Measurements from ENCODE around the gene ATF6. TPM values are rescaled to one million over a fixed set of nuclear protein-coding genes. Genes with fewer than 3 reads are reported as not detected.

The ATF6 gene
- total and polyA plus RNA-seq, 2 donors (not counting 1 experiment from before 2014, with no cell fraction given) = 5.7 to 26.6 TPM

GRCh38 chr1:161855260-161855659 is 89.1 kb downstream of the ATF6 start:
- no peak overlapping the region for H3K27ac ChIP-seq (ENCODE audit: low read length in 2 of 2)
- intact Hi-C loops (cut with micrococcal nuclease) = no loop called here
- WGBS (ENCODE audit: insufficient coverage) = 100% methylated on average over 1 of the region's 1 CpG
- H3K4me3 ChIP-seq (ENCODE audit: control extremely low read depth in 1 of 5, extremely low read depth in 1 of 5, insufficient read depth in 1 of 5, low read depth in 2 of 5, low read length in 4 of 5) = no peak overlapping the region
- H3K9ac ChIP-seq (ENCODE audit: low read length) = no peak overlapping the region
- POLR2A ChIA-PET = no interaction called here
- no peaks in the 10 kb centered on the region for H3K9me3 Mint-ChIP-seq (ENCODE audit: insufficient read depth)
- no peak overlapping the region for H3K27ac Mint-ChIP-seq
- H3K9me3 ChIP-seq (ENCODE audit: control extremely low read depth in 1 of 3, control insufficient read depth in 2 of 3, insufficient read depth in 1 of 3, low read length in 2 of 3) = no peaks in the 10 kb centered on the region
- H3K27me3 ChIP-seq (replicated peaks in 1 of 4; ENCODE audit: control extremely low read depth in 1 of 4, control insufficient read depth in 3 of 4, insufficient read depth in 4 of 4, low read length in 3 of 4) = no peaks in the 10 kb centered on the region
- no peak overlapping the region for H2AFZ ChIP-seq (ENCODE audit: insufficient read depth, low read depth, low read length, poor library complexity, severe bottlenecking)
- DNase-seq (no peak), ATAC-seq (ENCODE audit: low read depth) (no peak)
- no peak overlapping the region for H3K4me3 Mint-ChIP-seq
- H3K27me3 Mint-ChIP-seq = no peaks in the 10 kb centered on the region
- H3K36me3 ChIP-seq (replicated peaks in 1 of 2; ENCODE audit: control extremely low read depth in 1 of 2, control insufficient read depth in 1 of 2, extremely low read depth in 1 of 2, insufficient read depth in 2 of 2, low read length in 1 of 2) = peaks cover 16 to 49% of the 10 kb centered on the region in 2 experiments
- H3K4me1 ChIP-seq (ENCODE audit: control insufficient read depth in 2 of 2, insufficient read depth in 2 of 2, low read length in 2 of 2) = no peaks in the 10 kb centered on the region
- H3K4me2 ChIP-seq (replicated peaks; ENCODE audit: low read depth, low read length, poor library complexity, severe bottlenecking) = no peak overlapping the region
- no peaks in the 10 kb centered on the region for H3K4me1 Mint-ChIP-seq
- H3K79me2 ChIP-seq (ENCODE audit: control insufficient read depth, insufficient read depth, low read length) = no peaks in the 10 kb centered on the region
- CTCF ChIA-PET = interaction anchor here (1.2 kb wide), 1 partner anchor 63 kb away, joined by 4 read pairs; no protein-coding TSS in a partner anchor
- H4K20me1 ChIP-seq (ENCODE audit: control insufficient read depth, insufficient read depth, low read length, poor library complexity, severe bottlenecking) = no peaks in the 10 kb centered on the region
- TF ChIP-seq CTCF (IDR thresholded peaks at IDR 0.05) (no peak), EZH2 (IDR thresholded peaks at IDR 0.05; ENCODE audit: borderline replicate concordance, insufficient read depth, low read depth, low read length, poor library complexity, severe bottlenecking) (no peak)

GRCh38 chr1:161858271-161858670 is 92.2 kb downstream of the ATF6 start:
- no peak overlapping the region for H2AFZ ChIP-seq (ENCODE audit: insufficient read depth, low read depth, low read length, poor library complexity, severe bottlenecking)
- DNase-seq = no peak
- TF ChIP-seq EZH2 (IDR thresholded peaks at IDR 0.05; ENCODE audit: borderline replicate concordance, insufficient read depth, low read depth, low read length, poor library complexity, severe bottlenecking) = no peak
- TF ChIP-seq CTCF (IDR thresholded peaks at IDR 0.05) = no peak
- no peak overlapping the region for H3K4me2 ChIP-seq (replicated peaks; ENCODE audit: low read depth, low read length, poor library complexity, severe bottlenecking)
- no peak overlapping the region for H3K4me3 ChIP-seq (ENCODE audit: control extremely low read depth in 1 of 5, extremely low read depth in 1 of 5, insufficient read depth in 1 of 5, low read depth in 2 of 5, low read length in 4 of 5)
- H3K27me3 ChIP-seq (replicated peaks in 1 of 4; ENCODE audit: control extremely low read depth in 1 of 4, control insufficient read depth in 3 of 4, insufficient read depth in 4 of 4, low read length in 3 of 4) = no peaks in the 10 kb centered on the region
- Mint-ChIP-seq H3K9me3 (ENCODE audit: insufficient read depth) (no peaks in the 10 kb centered on the region), H3K4me3 (no peak overlapping the region), H3K4me1 (no peaks in the 10 kb centered on the region), H3K27ac (no peak overlapping the region), H3K27me3 (no peaks in the 10 kb centered on the region)
- H3K79me2 ChIP-seq (ENCODE audit: control insufficient read depth, insufficient read depth, low read length) = no peaks in the 10 kb centered on the region
- H3K9ac ChIP-seq (ENCODE audit: low read length) = no peak overlapping the region
- ChIA-PET POLR2A (no interaction called here), CTCF (no interaction called here)
- intact Hi-C loops (cut with micrococcal nuclease) = no loop called here
- H3K27ac ChIP-seq (ENCODE audit: low read length in 2 of 2) = no peak overlapping the region
- H4K20me1 ChIP-seq (ENCODE audit: control insufficient read depth, insufficient read depth, low read length, poor library complexity, severe bottlenecking) = no peaks in the 10 kb centered on the region
- WGBS (ENCODE audit: insufficient coverage) = 100% methylated on average over 1 of the region's 1 CpG
- peaks cover 23 to 37% of the 10 kb centered on the region in 2 experiments for H3K36me3 ChIP-seq (replicated peaks in 1 of 2; ENCODE audit: control extremely low read depth in 1 of 2, control insufficient read depth in 1 of 2, extremely low read depth in 1 of 2, insufficient read depth in 2 of 2, low read length in 1 of 2)
- H3K9me3 ChIP-seq (ENCODE audit: control extremely low read depth in 1 of 3, control insufficient read depth in 2 of 3, insufficient read depth in 1 of 3, low read length in 2 of 3) = no peaks in the 10 kb centered on the region
- no peaks in the 10 kb centered on the region for H3K4me1 ChIP-seq (ENCODE audit: control insufficient read depth in 2 of 2, insufficient read depth in 2 of 2, low read length in 2 of 2)
- no peak for ATAC-seq (ENCODE audit: low read depth)
